GM20431 (cell line): ENCODE measurements around the gene GNPTG.

Experiments
- in situ Hi-C: fragments of 300-500 bp; cut with MseI, MboI; formaldehyde crosslinking; loops from one replicate; pipeline ENCODE4 v1.15.0; 2020; ENCODE audit warnings: low sequenced_read_pairs; ENCODE audit not compliant: unreplicated experiment

The GNPTG gene

GRCh38 chr16:1332618-1333148 is 19.0 kb upstream of the GNPTG start:
- in situ Hi-C loops, result no loop called here

GRCh38 chr16:1333149-1333812 is 18.4 kb upstream of the GNPTG start, which contains the start of gene BAIAP3:
TSS of gene BAIAP3 (plus strand) at chr16:1333645. CDS start at chr16:1338550, 4,905 bp downstream.
- in situ Hi-C loops, result no loop called here

GRCh38 chr16:1333854-1334700 is 17.7 kb upstream of the GNPTG start:
- in situ Hi-C loops, result no loop called here

- in situ Hi-C loops, result no loop called here
Measured at GRCh38 chr16:1334739-1335138, 17.0 kb upstream of the GNPTG start.

- in situ Hi-C loops, result no loop called here
Measured at GRCh38 chr16:1335211-1335971, 16.3 kb upstream of the GNPTG start.

- in situ Hi-C loops, result no loop called here
Measured at GRCh38 chr16:1335996-1336395, 15.7 kb upstream of the GNPTG start.

- in situ Hi-C loops, result no loop called here
Measured at GRCh38 chr16:1336619-1337018, 15.1 kb upstream of the GNPTG start.

GRCh38 chr16:1337486-1337885 is 14.2 kb upstream of the GNPTG start:
- in situ Hi-C loops, result no loop called here

- in situ Hi-C loops, result no loop called here
Measured at GRCh38 chr16:1338119-1338730, 13.5 kb upstream of the GNPTG start.

GRCh38 chr16:1338855-1339675 is 12.7 kb upstream of the GNPTG start:
- in situ Hi-C loops, result no loop called here

GRCh38 chr16:1340730-1341494 is 10.8 kb upstream of the GNPTG start:
- in situ Hi-C loops, result no loop called here

GRCh38 chr16:1341495-1342420 is 10.0 kb upstream of the GNPTG start:
- in situ Hi-C loops, result no loop called here

GRCh38 chr16:1342526-1343427 is 9.0 kb upstream of the GNPTG start:
- in situ Hi-C loops, result no loop called here

GRCh38 chr16:1343428-1344242 is 8.1 kb upstream of the GNPTG start:
- in situ Hi-C loops, result no loop called here

GRCh38 chr16:1344499-1344898 is 7.2 kb upstream of the GNPTG start:
- in situ Hi-C loops, result no loop called here

GRCh38 chr16:1345087-1345486 is 6.6 kb upstream of the GNPTG start:
- in situ Hi-C loops, result no loop called here
